ENCODE results near the gene NTN4. TPM values are rescaled to one million over a fixed set of nuclear protein-coding genes. Genes with fewer than 3 reads are reported as not detected.
"Not testable (repeated sequence)": the region's sequence is repeated elsewhere in the genome, so short reads cannot be mapped to it uniquely, and the experiment has no call there.

NTN4 gene
- total RNA-seq, 1 donor from 2014 or later = 120 TPM

DNA sequence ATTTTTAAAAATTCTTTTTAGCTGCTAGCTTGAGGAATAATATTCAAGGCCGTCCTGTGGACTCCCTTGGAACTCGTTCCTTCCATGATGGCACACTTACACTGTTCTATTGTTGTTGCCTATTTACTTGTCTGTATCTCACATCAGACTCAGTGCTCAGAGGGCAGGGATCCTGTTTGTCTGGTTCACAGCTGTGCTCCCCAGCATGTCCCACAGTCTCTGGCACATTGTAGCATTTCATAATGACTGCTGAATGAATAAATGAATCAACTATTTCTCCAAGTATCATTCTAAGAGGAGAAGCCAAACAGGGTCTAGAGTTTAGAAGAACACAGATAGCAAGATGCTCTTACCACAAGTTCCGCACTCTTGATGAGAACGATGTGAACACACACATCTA, 48.0 kb downstream of the NTN4 start:
- no peak overlapping the region for H3K4me3 ChIP-seq (ENCODE audit: low read depth, low read length)
- TF ChIP-seq, protein P1, sequence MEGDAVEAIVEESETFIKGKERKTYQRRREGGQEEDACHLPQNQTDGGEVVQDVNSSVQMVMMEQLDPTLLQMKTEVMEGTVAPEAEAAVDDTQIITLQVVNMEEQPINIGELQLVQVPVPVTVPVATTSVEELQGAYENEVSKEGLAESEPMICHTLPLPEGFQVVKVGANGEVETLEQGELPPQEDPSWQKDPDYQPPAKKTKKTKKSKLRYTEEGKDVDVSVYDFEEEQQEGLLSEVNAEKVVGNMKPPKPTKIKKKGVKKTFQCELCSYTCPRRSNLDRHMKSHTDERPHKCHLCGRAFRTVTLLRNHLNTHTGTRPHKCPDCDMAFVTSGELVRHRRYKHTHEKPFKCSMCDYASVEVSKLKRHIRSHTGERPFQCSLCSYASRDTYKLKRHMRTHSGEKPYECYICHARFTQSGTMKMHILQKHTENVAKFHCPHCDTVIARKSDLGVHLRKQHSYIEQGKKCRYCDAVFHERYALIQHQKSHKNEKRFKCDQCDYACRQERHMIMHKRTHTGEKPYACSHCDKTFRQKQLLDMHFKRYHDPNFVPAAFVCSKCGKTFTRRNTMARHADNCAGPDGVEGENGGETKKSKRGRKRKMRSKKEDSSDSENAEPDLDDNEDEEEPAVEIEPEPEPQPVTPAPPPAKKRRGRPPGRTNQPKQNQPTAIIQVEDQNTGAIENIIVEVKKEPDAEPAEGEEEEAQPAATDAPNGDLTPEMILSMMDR (conservative IDR thresholded peaks at IDR 0.05; ENCODE audit: low read depth, low read length) = no peak
- no peak for DNase-seq (ENCODE audit: low read depth)

DNA sequence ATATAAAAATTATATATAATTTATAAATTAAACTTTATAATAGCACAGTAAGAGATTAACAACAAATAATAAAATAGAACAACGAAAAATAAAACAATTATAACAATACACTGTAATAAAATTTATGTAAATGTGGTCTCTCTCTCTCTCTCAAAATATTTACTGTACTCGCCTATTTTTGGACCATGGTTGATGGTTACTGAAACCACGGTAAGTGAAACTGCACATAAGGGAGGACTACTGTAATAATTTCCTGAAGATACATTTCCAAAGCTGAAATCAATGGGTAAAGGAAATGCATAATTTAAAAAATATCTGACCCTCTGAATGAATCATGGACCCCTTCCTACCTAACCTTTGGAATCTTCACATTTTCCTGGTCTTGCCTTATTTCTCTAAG, 48.9 kb downstream of the NTN4 start:
- TF ChIP-seq, protein P1 (conservative IDR thresholded peaks at IDR 0.05; ENCODE audit: low read depth, low read length) = no peak
- DNase-seq (ENCODE audit: low read depth) = no peak
- no peak overlapping the region for H3K4me3 ChIP-seq (ENCODE audit: low read depth, low read length)

DNA sequence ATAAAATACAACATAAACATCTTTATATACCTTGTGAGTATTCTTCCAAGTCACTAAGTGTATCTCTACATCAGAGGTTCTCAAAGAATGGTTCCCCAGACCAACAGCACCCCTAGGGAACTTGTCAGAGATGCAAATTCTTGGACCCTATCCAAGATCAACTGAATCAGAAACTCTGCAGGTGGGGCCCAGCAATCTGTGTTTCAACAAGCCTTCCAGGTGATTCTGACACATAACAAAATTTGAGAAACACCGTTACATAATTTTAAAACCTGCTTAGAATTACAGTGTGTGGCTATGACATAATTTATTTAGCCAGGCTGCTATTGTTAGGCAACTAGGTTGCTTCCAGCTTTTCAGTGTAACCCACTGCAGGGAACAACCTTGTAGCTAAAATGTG, 49.8 kb downstream of the NTN4 start:
- DNase-seq (ENCODE audit: low read depth) = no peak
- H3K4me3 ChIP-seq (ENCODE audit: low read depth, low read length) = no peak overlapping the region
- TF ChIP-seq, protein P1 (conservative IDR thresholded peaks at IDR 0.05; ENCODE audit: low read depth, low read length) = no peak

DNA sequence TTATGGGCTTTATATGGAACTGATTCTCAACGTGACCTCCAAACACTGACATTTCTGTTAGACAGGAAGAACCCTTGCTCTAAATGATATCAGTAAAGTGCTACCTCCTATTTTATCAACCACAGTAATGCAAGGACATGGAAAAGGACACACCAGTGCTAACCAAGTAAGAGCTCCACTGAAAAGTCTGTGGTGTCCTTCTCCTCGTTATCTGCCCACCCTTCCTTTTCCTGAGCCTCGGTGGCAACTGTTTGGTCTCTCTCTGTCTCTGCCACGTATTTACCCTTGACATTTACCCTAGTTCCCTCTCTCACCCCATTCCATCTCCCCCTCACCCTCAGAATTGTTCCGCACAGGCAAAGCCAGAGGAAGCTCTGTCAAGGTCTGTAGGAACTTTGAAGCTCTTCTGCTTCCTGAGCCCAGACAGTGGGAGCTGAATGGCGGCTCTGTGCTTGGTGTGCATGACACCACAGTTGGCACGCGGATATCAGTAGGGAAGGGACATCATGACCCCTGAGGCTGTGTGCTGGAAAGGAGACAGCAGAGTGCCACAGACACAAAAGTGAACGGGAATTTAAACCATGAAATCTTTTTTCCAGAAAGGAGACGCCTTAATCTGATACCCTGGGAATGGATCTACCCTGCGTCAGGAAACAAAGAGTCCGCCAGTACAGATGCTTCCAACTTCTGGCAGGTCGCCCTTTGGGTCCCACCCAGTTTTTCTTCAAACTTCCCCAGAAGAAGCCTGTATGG, 50.8 kb downstream of the NTN4 start:
- DNase-seq (ENCODE audit: low read depth) = no peak
- TF ChIP-seq, protein P1 (conservative IDR thresholded peaks at IDR 0.05; ENCODE audit: low read depth, low read length) = no peak
- no peak overlapping the region for H3K4me3 ChIP-seq (ENCODE audit: low read depth, low read length)

DNA sequence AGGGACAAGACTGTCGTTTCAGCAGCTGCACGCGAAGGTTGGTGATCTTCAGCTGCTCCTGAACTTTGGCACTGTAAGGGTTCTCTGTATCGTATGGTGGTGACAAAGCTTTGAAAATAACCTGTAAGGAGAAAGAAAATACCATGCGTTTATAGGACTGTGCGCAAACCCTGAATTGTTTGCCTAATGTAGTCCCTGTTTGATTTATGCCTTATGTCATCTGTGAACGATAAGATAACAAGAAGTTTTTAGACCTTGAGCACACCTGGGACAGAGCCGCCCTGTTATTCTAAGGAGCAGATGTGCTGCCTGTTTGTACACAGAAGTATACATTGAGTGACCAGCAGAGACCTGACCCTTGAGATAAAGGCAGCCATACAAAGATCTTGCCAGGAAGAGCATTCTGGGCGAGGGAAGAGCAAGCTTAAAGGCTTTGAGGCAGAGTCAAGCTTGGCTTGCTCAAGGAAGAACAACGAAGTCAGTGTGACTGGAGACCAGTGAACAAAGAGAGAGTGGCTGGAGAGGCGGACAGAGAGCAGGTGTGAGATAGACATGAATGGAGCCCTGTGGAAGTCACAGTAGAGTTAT, 52.4 kb downstream of the NTN4 start:
- H3K4me3 ChIP-seq (ENCODE audit: low read depth, low read length) = no peak overlapping the region
- TF ChIP-seq, protein P1 (conservative IDR thresholded peaks at IDR 0.05; ENCODE audit: low read depth, low read length) = no peak
- DNase-seq (ENCODE audit: low read depth) = no peak

DNA sequence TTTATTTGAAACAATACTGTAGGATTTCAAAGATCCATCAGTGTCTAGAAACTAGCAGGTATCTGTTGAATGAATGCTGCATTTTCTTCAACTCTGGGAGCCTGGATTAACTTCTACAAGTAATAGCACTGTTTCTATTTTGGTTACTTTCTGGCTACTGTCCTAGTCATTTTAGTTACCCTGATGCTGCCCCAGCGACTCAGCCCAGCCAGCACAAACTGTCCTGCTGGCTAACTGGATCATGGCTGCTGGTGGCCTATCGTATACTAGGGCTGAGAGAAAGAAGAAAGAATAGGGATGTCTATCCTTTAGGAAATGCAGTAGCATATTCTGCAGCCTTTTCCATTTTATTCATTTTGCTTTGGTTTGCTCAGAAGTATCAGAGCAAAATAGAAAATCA, 53.9 kb downstream of the NTN4 start:
- TF ChIP-seq, protein P1 (conservative IDR thresholded peaks at IDR 0.05; ENCODE audit: low read depth, low read length) = no peak
- DNase-seq (ENCODE audit: low read depth) = no peak
- H3K4me3 ChIP-seq (ENCODE audit: low read depth, low read length) = no peak overlapping the region

DNA sequence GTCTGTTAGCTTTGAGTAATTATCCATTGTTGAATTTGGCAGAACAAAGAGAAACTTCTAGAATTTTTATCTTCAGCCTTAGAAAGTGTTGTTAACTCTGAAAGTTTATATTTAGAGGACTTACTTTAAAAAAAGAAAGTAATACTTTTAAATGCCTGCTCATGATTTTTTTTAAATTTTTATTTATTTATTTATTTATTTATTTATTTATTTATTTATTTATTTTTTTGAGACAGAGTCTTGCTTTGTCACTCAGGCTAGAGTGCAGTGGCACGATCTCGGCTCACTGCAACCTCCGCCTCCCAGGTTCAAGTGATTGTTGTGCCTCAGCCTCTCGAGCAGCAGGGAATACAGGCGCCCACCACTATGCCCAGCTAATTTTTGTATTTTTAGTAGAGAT, 54.8 kb downstream of the NTN4 start:
- H3K4me3 ChIP-seq (ENCODE audit: low read depth, low read length); DNase-seq (ENCODE audit: low read depth): not testable (repeated sequence)

Data from epithelial cell of proximal tubule (primary cell).